H9 (cell line): ENCODE data around the gene NAGLU. TPM values are rescaled to one million over a fixed set of nuclear protein-coding genes. Genes with fewer than 3 reads are reported as not detected.

Experiments used
- DNase-seq: peaks from one replicate; pipeline ENCODE4 v3.0.0-alpha.2; 2017
- H2AFZ ChIP-seq: one replicate; pipeline ENCODE4 v1.6.1; 2013; ENCODE audit warnings: mild to moderate bottlenecking, low read length, control low read depth, moderate library complexity
- H2AK5ac ChIP-seq: 2 replicates; pipeline ENCODE4 v1.6.1; 2013; ENCODE audit warnings: low read length, control low read depth, mixed read lengths; ENCODE audit not compliant: insufficient read length
- H2BK120ac ChIP-seq: one replicate; pipeline ENCODE4 v1.6.1; 2013; ENCODE audit warnings: low read depth, mild to moderate bottlenecking, low read length, control low read depth, inconsistent platforms; ENCODE audit not compliant: poor library complexity, severe bottlenecking
- H2BK12ac ChIP-seq: 2 replicates; pipeline ENCODE4 v1.6.1; 2013; ENCODE audit warnings: low read length, control low read depth, mixed read lengths, low read depth; ENCODE audit not compliant: insufficient read length
- H2BK15ac ChIP-seq: 2 replicates; pipeline ENCODE4 v1.6.1; 2013; ENCODE audit warnings: low read depth, low read length, control low read depth
- H2BK20ac ChIP-seq: one replicate; pipeline ENCODE4 v1.6.1; 2013; ENCODE audit warnings: low read depth, mild to moderate bottlenecking, low read length, control low read depth, inconsistent platforms; ENCODE audit not compliant: poor library complexity, severe bottlenecking
- H2BK5ac ChIP-seq: 2 replicates; pipeline ENCODE4 v1.6.1; 2013; ENCODE audit warnings: low read length, control low read depth, mixed read lengths; ENCODE audit not compliant: insufficient read length
- H3K14ac ChIP-seq: 2 replicates; pipeline ENCODE4 v1.6.1; 2013; ENCODE audit warnings: low read length, control low read depth; ENCODE audit not compliant: insufficient read depth
- H3K18ac ChIP-seq: 2 replicates; pipeline ENCODE4 v1.6.1; 2013; ENCODE audit warnings: low read depth, mild to moderate bottlenecking, mixed read lengths, low read length, control low read depth; ENCODE audit not compliant: insufficient read length
- H3K23ac ChIP-seq: 2 replicates; pipeline ENCODE4 v1.6.1; 2013; ENCODE audit warnings: low read length, control low read depth, mixed read lengths, low read depth; ENCODE audit not compliant: insufficient read length
- H3K23me2 ChIP-seq: 2 replicates; pipeline ENCODE4 v1.6.1; 2013; ENCODE audit warnings: low read depth, mild to moderate bottlenecking, mixed read lengths, low read length, control low read depth; ENCODE audit not compliant: insufficient read length, poor library complexity, severe bottlenecking
- H3K27ac ChIP-seq: 2 replicates; pipeline ENCODE4 v1.5.1; 2013; ENCODE audit warnings: low read length, control low read depth, mixed read lengths, low read depth; ENCODE audit not compliant: insufficient read length
- H3K27me3 ChIP-seq: 2 replicates; pipeline ENCODE4 v1.6.1; 2013; ENCODE audit warnings: low read length, control low read depth, inconsistent platforms; ENCODE audit not compliant: insufficient read depth
- H3K4ac ChIP-seq: 2 replicates; pipeline ENCODE4 v1.6.1; 2013; ENCODE audit warnings: low read depth, mild to moderate bottlenecking, control low read depth, inconsistent platforms, low read length, moderate library complexity
- H3K4me1 ChIP-seq: 2 replicates; pipeline ENCODE4 v1.6.1; 2013; ENCODE audit warnings: low read length, control low read depth, inconsistent platforms; ENCODE audit not compliant: insufficient read depth
- H3K4me2 ChIP-seq: 2 replicates; pipeline ENCODE4 v1.6.1; 2013; ENCODE audit warnings: low read length, control low read depth, mixed read lengths; ENCODE audit not compliant: insufficient read length, insufficient read depth
- H3K56ac ChIP-seq: 2 replicates; pipeline ENCODE4 v1.6.1; 2013; ENCODE audit warnings: low read depth, mild to moderate bottlenecking, mixed read lengths, low read length, control low read depth; ENCODE audit not compliant: insufficient read length
- H3K79me1 ChIP-seq: 2 replicates; pipeline ENCODE4 v1.6.1; 2013; ENCODE audit warnings: low read depth, mild to moderate bottlenecking, moderate library complexity, low read length, control low read depth, inconsistent platforms; ENCODE audit not compliant: insufficient read depth, poor library complexity, severe bottlenecking
- H3K79me2 ChIP-seq: 2 replicates; pipeline ENCODE4 v1.6.1; 2013; ENCODE audit warnings: low read length, control low read depth, inconsistent platforms; ENCODE audit not compliant: insufficient read depth
- H3K9ac ChIP-seq: 2 replicates; pipeline ENCODE4 v1.6.1; 2013; ENCODE audit warnings: low read length, control low read depth, mixed read lengths; ENCODE audit not compliant: insufficient read length; ENCODE audit errors: extremely low read depth
- H3K9me3 ChIP-seq: one replicate; pipeline ENCODE4 v1.6.1; 2013; ENCODE audit warnings: low read depth, low read length, inconsistent platforms; ENCODE audit not compliant: control insufficient read depth
- H3T11ph ChIP-seq: one replicate; pipeline ENCODE4 v1.6.1; 2013; ENCODE audit warnings: mild to moderate bottlenecking, low read length, control low read depth, inconsistent platforms
- H4K20me1 ChIP-seq: one replicate; pipeline ENCODE4 v1.6.1; 2013; ENCODE audit not compliant: control insufficient read depth, insufficient read length, insufficient read depth
- H4K5ac ChIP-seq: 2 replicates; pipeline ENCODE4 v1.6.1; 2013; ENCODE audit warnings: low read depth, mild to moderate bottlenecking, mixed read lengths, low read length, control low read depth; ENCODE audit not compliant: insufficient read length
- H4K8ac ChIP-seq: replicated peaks from 2 replicates; pipeline ENCODE4 v1.6.1; 2013; ENCODE audit warnings: low read length, control low read depth, mixed read lengths, low read depth; ENCODE audit not compliant: insufficient read length
- H4K91ac ChIP-seq: 2 replicates; pipeline ENCODE4 v1.6.1; 2013; ENCODE audit warnings: low read depth, mild to moderate bottlenecking, moderate library complexity, mixed read lengths, low read length, control low read depth; ENCODE audit not compliant: insufficient read length
- H3K27ac Mint-ChIP-seq, 3 experiments: 2 replicates in 2 of 3; 3 replicates in 1 of 3; pipeline ENCODE4 v1.8.0; 2020 to 2021; ENCODE audit warnings: mixed read lengths in 3 of 3, mild to moderate bottlenecking in 1 of 3, moderate library complexity in 1 of 3
- H3K27me3 Mint-ChIP-seq: 2 replicates; pipeline ENCODE4 v1.8.0; 2021; ENCODE audit warnings: low read depth, mild to moderate bottlenecking, moderate library complexity, mixed read lengths
- H3K36me3 Mint-ChIP-seq, 3 experiments: 2 replicates in 2 of 3; 3 replicates in 1 of 3; pipeline ENCODE4 v1.8.0; 2020 to 2021; ENCODE audit warnings: low read depth in 3 of 3, mixed read lengths in 3 of 3; ENCODE audit not compliant: insufficient read depth in 1 of 3
- H3K4me1 Mint-ChIP-seq, 2 experiments: 2 replicates each; pipeline ENCODE4 v1.8.0; 2020; ENCODE audit warnings: mixed read lengths in 2 of 2
- H3K4me3 Mint-ChIP-seq, 2 experiments: 2 replicates in 1 of 2; 3 replicates in 1 of 2; pipeline ENCODE4 v1.8.0; 2020 to 2021; ENCODE audit warnings: mild to moderate bottlenecking in 2 of 2, mixed read lengths in 2 of 2, moderate library complexity in 1 of 2
- H3K9me3 Mint-ChIP-seq, 2 experiments: 2 replicates in 1 of 2; 3 replicates in 1 of 2; pipeline ENCODE4 v1.8.0; 2020; ENCODE audit warnings: mild to moderate bottlenecking in 2 of 2, mixed read lengths in 2 of 2, moderate library complexity in 1 of 2
- CTCF ChIP-seq: fragments of 200-600 bp; sonication (generic); conservative IDR thresholded peaks from 3 replicates; pipeline ENCODE4 v1.8.0; 2021; ENCODE audit warnings: antibody characterized with exemption, mild to moderate bottlenecking
- WGBS: extraction: QIAGEN DNeasy Blood & Tissue Kit; methylation state at CpG from one replicate; pipeline ENCODE4 v1.1.7; 2013; ENCODE audit warnings: missing lambda C conversion rate, low lambda C conversion rate, mixed read lengths; ENCODE audit not compliant: insufficient read length; ENCODE audit errors: extremely low coverage; 5-methylcytosine and 5-hydroxymethylcytosine counted together
- total RNA-seq: library from RNA; stranded (reverse); gene quantifications from 2 replicates; pipeline ENCODE4 v1.2.1, GENCODE V29; 2021

The NAGLU gene
- total RNA-seq, 1 experiment from 2014 or later: 23.5 TPM

GRCh38 chr17:42512733-42513251 lies 23.2 kb upstream of the NAGLU start:
- Histone ChIP-seq H3K9ac (no peak overlapping the region), H3K27ac (no peak overlapping the region), H3T11ph (no peak overlapping the region), H3K23me2 (no peaks in the 10 kb centered on the region), H3K4me2 (no peak overlapping the region), H3K4ac (no peak overlapping the region), H4K8ac (no peak overlapping the region), H4K5ac (no peak overlapping the region), H4K91ac (no peak overlapping the region), H3K23ac (no peak overlapping the region), H2BK20ac (no peak overlapping the region), H2AK5ac (no peak overlapping the region), H3K18ac (no peak overlapping the region), H2BK12ac (no peak overlapping the region), H3K27me3 (no peaks in the 10 kb centered on the region), H3K4me1 (no peaks in the 10 kb centered on the region), H3K79me1 (no peaks in the 10 kb centered on the region), H3K56ac (no peak overlapping the region), H2AFZ (no peak overlapping the region), H3K14ac (no peak overlapping the region), H3K79me2 (no peaks in the 10 kb centered on the region), H2BK120ac (no peak overlapping the region), H2BK5ac (no peak overlapping the region), H4K20me1 (no peaks in the 10 kb centered on the region), H3K9me3 (no peaks in the 10 kb centered on the region), H2BK15ac (no peak overlapping the region)
- no peak overlapping the region for H3K4me3 Mint-ChIP-seq
- H3K4me1 Mint-ChIP-seq: peaks cover 0 to 4% of the 10 kb centered on the region in 2 experiments; a peak in 2 of 4 replicates
- no peak for TF ChIP-seq CTCF
- H3K9me3 Mint-ChIP-seq: no peaks in the 10 kb centered on the region
- peaks cover 0 to 40% (median 34%) of the 10 kb centered on the region in 3 experiments; a peak in 5 of 7 replicates for H3K36me3 Mint-ChIP-seq
- no peak for DNase-seq
- WGBS: no CpG with 5 or more reads among the region's 6 CpGs
- no peak overlapping the region for H3K27ac Mint-ChIP-seq
- no peaks in the 10 kb centered on the region for H3K27me3 Mint-ChIP-seq
